Effector memory CD4-positive, alpha-beta T cell (primary cell): ENCODE measurements around the gene TCF23.

Source experiments
- DNase-seq, 3 donors: peaks; one replicate each; pipeline ENCODE4 v3.0.0-alpha.2; 2020
- H3K27ac ChIP-seq: 2 replicates; pipeline ENCODE4 v1.7.0; 2013; ENCODE audit warnings: mild to moderate bottlenecking, low read length, moderate library complexity; ENCODE audit not compliant: insufficient read depth, poor library complexity, severe bottlenecking
- H3K27me3 ChIP-seq: replicated peaks from 2 replicates; pipeline ENCODE4 v1.7.0; 2013; ENCODE audit warnings: mild to moderate bottlenecking, low read length; ENCODE audit not compliant: insufficient read depth, control insufficient read depth, poor library complexity, severe bottlenecking
- H3K36me3 ChIP-seq: 2 replicates; pipeline ENCODE4 v1.7.0; 2013; ENCODE audit warnings: mild to moderate bottlenecking, low read length, moderate library complexity; ENCODE audit not compliant: control insufficient read depth, insufficient read depth
- H3K4me1 ChIP-seq: 2 replicates; pipeline ENCODE4 v1.7.0; 2013; ENCODE audit warnings: low read length, mild to moderate bottlenecking; ENCODE audit not compliant: control insufficient read depth, insufficient read depth, poor library complexity, severe bottlenecking
- H3K4me3 ChIP-seq: 2 replicates; pipeline ENCODE4 v1.7.0; 2013; ENCODE audit warnings: low read length, low read depth, mild to moderate bottlenecking; ENCODE audit not compliant: insufficient read depth, poor library complexity, severe bottlenecking
- H3K9me3 ChIP-seq: 2 replicates; pipeline ENCODE4 v1.7.0; 2013; ENCODE audit warnings: mild to moderate bottlenecking, low read length, moderate library complexity; ENCODE audit not compliant: control insufficient read depth

TCF23 gene

GRCh38 chr2:27138111-27138510 is 10.7 kb upstream of the TCF23 start:
- Histone ChIP-seq H3K9me3 (no peaks in the 10 kb centered on the region), H3K36me3 (no peaks in the 10 kb centered on the region), H3K4me3 (no peak overlapping the region), H3K4me1 (peaks cover 9% of the 10 kb centered on the region), H3K27ac (no peak overlapping the region), H3K27me3 (no peaks in the 10 kb centered on the region)
- no peak for DNase-seq

- H3K9me3 ChIP-seq = no peaks in the 10 kb centered on the region
- no peak for DNase-seq
- no peak within 1 kb of the TSS for H3K27ac ChIP-seq
- no peak within 1 kb of the TSS for H3K4me3 ChIP-seq
- no peaks in the 10 kb centered on the region for H3K4me1 ChIP-seq
- no peaks in the 10 kb centered on the region for H3K27me3 ChIP-seq
- H3K36me3 ChIP-seq = no peaks in the 10 kb centered on the region
These were observed 9.5 kb upstream of the TCF23 start, which contains the start of gene PRR30 for GRCh38 chr2:27139310-27139709. PRR30 (minus strand) TSS chr2:27139410; CDS start chr2:27138329, 1,081 bp downstream.

GRCh38 chr2:27143285-27143684 is 5.5 kb upstream of the TCF23 start:
- no peaks in the 10 kb centered on the region for H3K36me3 ChIP-seq
- H3K4me3 ChIP-seq = no peak overlapping the region
- no peak for DNase-seq
- H3K9me3 ChIP-seq = no peaks in the 10 kb centered on the region
- no peaks in the 10 kb centered on the region for H3K27me3 ChIP-seq
- no peaks in the 10 kb centered on the region for H3K4me1 ChIP-seq
- H3K27ac ChIP-seq = no peak overlapping the region

GRCh38 chr2:27145682-27146081 is 3.1 kb upstream of the TCF23 start:
- Histone ChIP-seq H3K9me3 (no peaks in the 10 kb centered on the region), H3K27me3 (peaks cover 3% of the 10 kb centered on the region), H3K27ac (no peak overlapping the region), H3K36me3 (no peaks in the 10 kb centered on the region), H3K4me3 (no peak overlapping the region), H3K4me1 (no peaks in the 10 kb centered on the region)
- no peak for DNase-seq

DNA sequence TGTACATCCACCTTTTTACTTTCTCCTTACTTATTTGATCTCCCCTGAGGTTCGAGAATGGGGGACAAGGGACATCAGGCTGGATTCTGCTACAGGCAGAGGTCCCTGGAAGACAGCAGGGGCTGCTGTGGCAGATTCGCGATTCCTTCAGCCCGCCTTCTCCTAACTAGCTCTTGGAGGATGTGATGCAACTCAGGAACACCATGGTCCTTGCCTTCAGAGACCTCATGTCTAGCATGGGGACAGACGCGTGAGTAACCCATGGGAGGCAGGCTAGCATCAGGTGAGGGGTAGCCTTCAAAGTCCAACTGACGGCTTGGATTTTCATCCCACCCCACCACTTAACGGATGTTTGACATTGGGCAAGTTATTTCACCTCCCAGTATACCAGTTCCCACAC is 869 bp upstream of the TCF23 start:
- Histone ChIP-seq H3K9me3 (no peaks in the 10 kb centered on the region), H3K27ac (no peak overlapping the region), H3K4me1 (no peaks in the 10 kb centered on the region), H3K4me3 (no peak overlapping the region), H3K36me3 (no peaks in the 10 kb centered on the region), H3K27me3 (peaks cover 3% of the 10 kb centered on the region)
- no peak for DNase-seq

- H3K4me1 ChIP-seq = no peaks in the 10 kb centered on the region
- H3K27me3 ChIP-seq = peaks cover 3% of the 10 kb centered on the region
- no peaks in the 10 kb centered on the region for H3K9me3 ChIP-seq
- no peak for DNase-seq
- no peaks in the 10 kb centered on the region for H3K36me3 ChIP-seq
- H3K27ac ChIP-seq = no peak overlapping the region
- H3K4me3 ChIP-seq = no peak overlapping the region
These were observed 984 bp downstream of the TCF23 start for GRCh38 chr2:27149570-27150405.

- DNase-seq = no peak
- H3K4me1 ChIP-seq = no peaks in the 10 kb centered on the region
- H3K4me3 ChIP-seq = no peak overlapping the region
- no peaks in the 10 kb centered on the region for H3K36me3 ChIP-seq
- H3K27ac ChIP-seq = no peak overlapping the region
- H3K9me3 ChIP-seq = no peaks in the 10 kb centered on the region
- peaks cover 3% of the 10 kb centered on the region for H3K27me3 ChIP-seq
These were observed 1.9 kb downstream of the TCF23 start for GRCh38 chr2:27150639-27151230.

DNA sequence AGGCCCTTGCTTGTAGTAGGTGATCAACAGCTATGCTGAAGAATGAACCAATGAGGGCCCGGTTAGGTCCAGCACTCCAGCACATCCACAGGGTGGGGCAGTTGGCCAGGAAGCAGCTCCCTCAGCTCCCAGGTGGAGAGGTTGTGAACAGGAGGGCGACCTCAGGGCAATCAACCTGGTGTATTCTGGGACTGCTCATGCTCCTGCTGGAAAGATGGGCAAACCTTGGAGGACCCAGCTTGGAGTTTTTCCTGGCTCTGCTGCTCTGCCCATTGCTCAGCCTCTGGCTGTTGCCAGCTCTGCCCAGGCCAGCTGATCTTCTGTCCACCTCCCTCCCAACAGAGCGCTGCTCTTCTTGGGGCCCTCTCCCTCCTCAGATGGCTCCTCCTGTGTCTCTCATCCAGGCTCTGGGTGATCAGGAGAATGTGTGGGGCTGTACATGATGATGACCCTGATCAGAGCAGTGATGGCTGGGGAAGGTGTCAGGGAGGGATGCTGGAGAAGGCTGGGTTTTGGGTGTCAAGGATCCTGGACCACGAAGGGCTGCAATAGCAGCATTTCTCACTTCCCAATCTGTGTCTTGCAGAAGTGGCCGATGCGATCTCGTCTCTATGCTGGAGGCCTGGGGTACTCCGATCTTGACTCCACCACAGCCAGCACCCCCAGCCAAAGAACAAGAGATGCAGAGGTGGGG is 3.4 kb downstream of the TCF23 start:
- Histone ChIP-seq H3K36me3 (no peaks in the 10 kb centered on the region), H3K27me3 (peaks cover 3% of the 10 kb centered on the region), H3K4me3 (no peak overlapping the region), H3K4me1 (no peaks in the 10 kb centered on the region), H3K27ac (no peak overlapping the region), H3K9me3 (no peaks in the 10 kb centered on the region)
- no peak for DNase-seq

DNA sequence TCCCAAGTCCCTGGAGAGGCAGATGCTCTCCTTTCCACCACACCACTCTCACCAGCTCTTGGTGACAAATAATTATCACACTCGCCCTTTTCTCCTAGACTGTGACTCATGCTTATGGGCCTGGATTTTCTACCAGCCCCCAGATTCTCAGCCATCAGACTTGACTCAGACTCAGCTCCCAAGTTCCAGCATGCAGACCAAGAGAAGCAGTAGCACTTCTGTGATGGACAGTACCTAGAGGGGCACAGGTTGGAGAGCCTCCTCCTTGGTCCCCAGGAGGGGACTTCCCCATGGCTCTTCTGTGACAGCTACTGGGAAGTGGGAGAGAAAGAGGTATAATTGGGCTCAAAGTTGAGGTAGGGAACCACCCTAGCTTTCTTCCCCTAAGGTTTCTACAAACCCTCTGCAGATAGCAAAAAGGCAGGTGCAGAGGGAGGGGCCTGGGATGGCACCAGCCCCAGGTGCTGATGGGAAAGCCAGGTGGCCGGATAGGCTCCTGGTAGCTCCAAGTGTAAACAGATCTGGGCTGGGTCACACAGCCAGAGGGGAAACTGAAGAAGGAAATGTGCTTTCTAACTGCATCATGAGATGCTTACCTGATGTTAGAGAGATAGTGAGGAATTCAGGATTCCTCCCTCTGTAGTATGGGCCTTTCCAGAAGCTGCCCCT is 4.1 kb downstream of the TCF23 start:
- Histone ChIP-seq H3K4me3 (no peak overlapping the region), H3K4me1 (no peaks in the 10 kb centered on the region), H3K27me3 (peaks cover 3% of the 10 kb centered on the region), H3K27ac (no peak overlapping the region), H3K9me3 (no peaks in the 10 kb centered on the region), H3K36me3 (no peaks in the 10 kb centered on the region)
- no peak for DNase-seq
